Measurements from ENCODE around the gene RHEB. TPM values are rescaled to one million over a fixed set of nuclear protein-coding genes. Genes with fewer than 3 reads are reported as not detected.
A peak's percentile ranks its signal among the peaks of the same experiment; 100 is the strongest.

Gene RHEB
- total RNA-seq, 1 experiment from 2014 or later: 135 TPM

DNA sequence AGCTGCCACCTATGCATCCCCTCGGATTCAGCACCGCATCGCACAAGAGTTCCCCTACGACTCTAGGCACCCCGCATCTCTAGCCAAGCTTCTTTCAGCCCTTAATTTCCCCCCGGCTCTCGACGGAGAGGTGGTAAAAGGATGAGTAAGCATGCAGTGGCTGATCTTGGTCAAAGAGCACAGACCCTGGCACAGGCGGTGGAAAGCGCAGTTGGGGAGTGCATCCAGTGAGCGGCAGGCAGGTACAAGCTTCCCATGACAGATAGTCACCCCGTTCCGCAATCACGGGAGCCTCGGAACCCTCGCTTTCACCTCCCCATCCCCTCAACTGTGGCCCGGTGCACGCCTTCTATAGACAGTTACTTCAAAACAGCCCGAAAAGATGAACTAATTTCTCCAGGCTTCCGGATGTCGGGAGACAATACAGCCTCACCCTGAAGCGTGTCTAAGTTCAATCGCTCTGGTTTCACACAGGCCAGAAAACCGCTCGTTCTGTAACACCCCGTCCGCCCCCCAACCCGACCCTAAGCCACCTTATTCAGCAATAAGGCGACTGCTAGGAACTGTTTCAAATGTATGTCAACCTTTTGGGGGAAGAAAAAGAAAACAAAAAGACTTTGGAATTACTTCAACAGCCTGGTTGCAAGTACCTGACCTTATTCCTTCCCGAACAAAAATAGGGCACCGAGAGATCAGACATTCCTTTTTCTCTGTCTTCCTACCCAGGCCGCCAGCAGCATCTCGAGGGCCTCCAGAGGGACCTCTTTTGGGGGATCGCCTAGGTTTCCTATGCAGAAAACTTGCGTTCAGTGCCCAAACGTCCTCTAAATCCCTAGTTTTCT, 1.4 kb downstream of the RHEB start:
- ChIA-PET CTCF (interaction anchor here (0.6 to 1.2 kb wide), 6 partner anchors 15 to 243 kb away, joined by 3 to 4 read pairs (median 3); no protein-coding TSS in a partner anchor), POLR2A (interaction anchor here (0.7 to 7.9 kb wide), 16 partner anchors 13 to 279 kb away, joined by 3 to 141 read pairs (median 8); no protein-coding TSS in a partner anchor)
- Mint-ChIP-seq H3K36me3 (ENCODE audit: insufficient read depth, unreplicated experiment) (peaks cover 7% of the 10 kb centered on the region), H3K27ac (ENCODE audit: low read depth, unreplicated experiment) (peak overlapping the region; percentile 96), H3K4me3 (ENCODE audit: unreplicated experiment) (peak overlapping the region; percentile 89), H3K4me1 (ENCODE audit: insufficient read depth, unreplicated experiment) (peaks cover 36% of the 10 kb centered on the region), H3K9me3 (ENCODE audit: unreplicated experiment) (no peaks in the 10 kb centered on the region), H3K27me3 (ENCODE audit: insufficient read depth, unreplicated experiment) (no peaks in the 10 kb centered on the region)
- no peak for TF ChIP-seq CTCF (IDR thresholded peaks at IDR 0.05; ENCODE audit: unreplicated experiment)
- peak; percentile 63 for DNase-seq (ENCODE audit: unreplicated experiment)
- intact Hi-C loops (cut with micrococcal nuclease): loop anchor here (1.0 to 2.0 kb wide), 3 partner anchors 14 to 58 kb away; no protein-coding TSS in a partner anchor
- TSS peak; percentile 19 for BruUV-seq (replicated peaks)

DNA sequence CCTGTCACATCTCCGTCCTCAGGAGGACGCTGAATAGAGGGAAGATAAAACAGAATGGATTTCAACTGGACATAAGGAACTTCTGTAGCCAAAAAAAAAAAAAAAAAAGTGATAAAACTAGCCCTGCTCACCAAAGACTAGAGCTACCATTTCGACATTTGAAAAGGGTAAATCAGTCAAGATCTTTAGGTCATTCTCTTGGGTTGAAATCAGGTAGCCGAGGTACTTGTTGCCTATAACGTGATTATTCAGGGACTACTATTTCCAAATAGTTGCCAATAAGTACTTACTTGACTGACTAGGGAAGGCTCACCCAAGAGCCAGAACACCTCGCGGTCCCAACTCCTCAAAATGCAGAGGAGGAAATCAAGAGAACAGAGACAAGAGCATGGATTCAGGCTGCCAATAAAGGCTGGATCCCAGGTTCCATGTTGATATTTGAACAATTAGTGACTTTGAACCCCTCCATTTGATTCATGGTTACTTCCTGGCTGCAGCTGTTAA, 2.0 kb downstream of the RHEB start:
- Mint-ChIP-seq H3K4me1 (ENCODE audit: insufficient read depth, unreplicated experiment) (peaks cover 42% of the 10 kb centered on the region), H3K27ac (ENCODE audit: low read depth, unreplicated experiment) (peak overlapping the region; percentile 96), H3K4me3 (ENCODE audit: unreplicated experiment) (peak overlapping the region; percentile 89), H3K27me3 (ENCODE audit: insufficient read depth, unreplicated experiment) (no peaks in the 10 kb centered on the region), H3K9me3 (ENCODE audit: unreplicated experiment) (no peaks in the 10 kb centered on the region), H3K36me3 (ENCODE audit: insufficient read depth, unreplicated experiment) (peaks cover 7% of the 10 kb centered on the region)
- no peak for TF ChIP-seq CTCF (IDR thresholded peaks at IDR 0.05; ENCODE audit: unreplicated experiment)
- POLR2A ChIA-PET: interaction anchor here (0.9 to 7.9 kb wide), 12 partner anchors 13 to 211 kb away, joined by 3 to 141 read pairs (median 8); no protein-coding TSS in a partner anchor
- intact Hi-C loops (cut with micrococcal nuclease): loop anchor here (1.0 to 2.0 kb wide), 3 partner anchors 13 to 57 kb away; no protein-coding TSS in a partner anchor
- DNase-seq (ENCODE audit: unreplicated experiment): no peak
- CTCF ChIA-PET: interaction anchor here (0.6 to 1.2 kb wide), 7 partner anchors 15 to 243 kb away, joined by 3 to 4 read pairs (median 3); no protein-coding TSS in a partner anchor
- BruUV-seq (replicated peaks): no TSS peak

GRCh38 chr7:151515276-151515565, 4.5 kb downstream of the RHEB start:
- intact Hi-C loops (cut with micrococcal nuclease): no loop called here
- peaks cover 7% of the 10 kb centered on the region for H3K36me3 Mint-ChIP-seq (ENCODE audit: insufficient read depth, unreplicated experiment)
- H3K27me3 Mint-ChIP-seq (ENCODE audit: insufficient read depth, unreplicated experiment): no peaks in the 10 kb centered on the region
- H3K27ac Mint-ChIP-seq (ENCODE audit: low read depth, unreplicated experiment): peak overlapping the region; percentile 47
- DNase-seq (ENCODE audit: unreplicated experiment): no peak
- H3K4me1 Mint-ChIP-seq (ENCODE audit: insufficient read depth, unreplicated experiment): peaks cover 51% of the 10 kb centered on the region
- no peak for TF ChIP-seq CTCF (IDR thresholded peaks at IDR 0.05; ENCODE audit: unreplicated experiment)
- BruUV-seq (replicated peaks): no TSS peak
- no peak overlapping the region for H3K4me3 Mint-ChIP-seq (ENCODE audit: unreplicated experiment)
- no peaks in the 10 kb centered on the region for H3K9me3 Mint-ChIP-seq (ENCODE audit: unreplicated experiment)
- ChIA-PET CTCF (interaction anchor here (1.1 to 1.2 kb wide), 2 partner anchors 9 to 37 kb away, joined by 4 to 6 read pairs; no protein-coding TSS in a partner anchor), POLR2A (interaction anchor here (7.9 kb wide), 1 partner anchor 10 kb away, joined by 141 read pairs; no protein-coding TSS in a partner anchor)
